Measurements from ENCODE around the gene PTPRJ. TPM values are rescaled to one million over a fixed set of nuclear protein-coding genes. Genes with fewer than 3 reads are reported as not detected.
"Not testable (repeated sequence)": the region's sequence is repeated elsewhere in the genome, so short reads cannot be mapped to it uniquely, and the experiment has no call there.

PTPRJ gene
- total RNA-seq, 1 donor from 2014 or later = 22.9 TPM

- Histone ChIP-seq H4K20me1 (ENCODE audit: insufficient read depth, low read length) (no peaks in the 10 kb centered on the region), H3K9ac (ENCODE audit: low read length) (no peak overlapping the region), H2AFZ (ENCODE audit: low read depth, low read length) (no peak overlapping the region), H3K9me3 (ENCODE audit: insufficient read depth, low read depth, low read length) (no peaks in the 10 kb centered on the region), H3K79me2 (ENCODE audit: insufficient read depth, low read length) (no peaks in the 10 kb centered on the region), H3K27me3 (ENCODE audit: insufficient read depth, low read length) (no peaks in the 10 kb centered on the region), H3K27ac (ENCODE audit: low read depth, low read length) (no peak overlapping the region), H3K4me2 (ENCODE audit: low read length) (no peak overlapping the region), H3K4me3 (ENCODE audit: insufficient read depth, low read depth, low read length) (no peak overlapping the region), H3K4me1 (ENCODE audit: insufficient read depth, low read length) (no peaks in the 10 kb centered on the region), H3K36me3 (ENCODE audit: insufficient read depth, low read length) (peaks cover 27% of the 10 kb centered on the region)
- Mint-ChIP-seq H3K36me3 (ENCODE audit: low read depth, unreplicated experiment) (peaks cover 6% of the 10 kb centered on the region), H3K27ac (ENCODE audit: unreplicated experiment) (no peak overlapping the region), H3K9me3 (ENCODE audit: unreplicated experiment) (no peaks in the 10 kb centered on the region), H3K4me3 (ENCODE audit: unreplicated experiment) (no peak overlapping the region), H3K4me1 (ENCODE audit: low read depth, unreplicated experiment) (no peaks in the 10 kb centered on the region), H3K27me3 (ENCODE audit: low read depth, unreplicated experiment) (no peaks in the 10 kb centered on the region)
- FAIRE-seq (no peak), DNase-seq (ENCODE audit: low read depth) (no peak)
- TF ChIP-seq EZH2 (IDR thresholded peaks at IDR 0.05; ENCODE audit: insufficient read depth, low read length) (no peak), CTCF (IDR thresholded peaks at IDR 0.05; ENCODE audit: insufficient read depth, low read depth, low read length) (no peak)
Measured at GRCh38 chr11:48134221-48134922, 154.0 kb downstream of the PTPRJ start.

- DNase-seq (ENCODE audit: low read depth) (no peak), FAIRE-seq (no peak)
- TF ChIP-seq EZH2 (IDR thresholded peaks at IDR 0.05; ENCODE audit: insufficient read depth, low read length) = no peak
- TF ChIP-seq CTCF (IDR thresholded peaks at IDR 0.05; ENCODE audit: insufficient read depth, low read depth, low read length) = no peak
- Mint-ChIP-seq H3K27ac (ENCODE audit: unreplicated experiment) (no peak overlapping the region), H3K4me1 (ENCODE audit: low read depth, unreplicated experiment) (peaks cover 5% of the 10 kb centered on the region), H3K36me3 (ENCODE audit: low read depth, unreplicated experiment) (peaks cover 11% of the 10 kb centered on the region), H3K4me3 (ENCODE audit: unreplicated experiment) (no peak overlapping the region), H3K27me3 (ENCODE audit: low read depth, unreplicated experiment) (no peaks in the 10 kb centered on the region), H3K9me3 (ENCODE audit: unreplicated experiment) (no peaks in the 10 kb centered on the region)
- H3K9ac ChIP-seq (ENCODE audit: low read length) = no peak overlapping the region
- H2AFZ ChIP-seq (ENCODE audit: low read depth, low read length) = no peak overlapping the region
- H3K27ac ChIP-seq (ENCODE audit: low read depth, low read length) = no peak overlapping the region
- no peaks in the 10 kb centered on the region for H3K9me3 ChIP-seq (ENCODE audit: insufficient read depth, low read depth, low read length)
- H3K4me3 ChIP-seq (ENCODE audit: insufficient read depth, low read depth, low read length) = no peak overlapping the region
- no peaks in the 10 kb centered on the region for H3K4me1 ChIP-seq (ENCODE audit: insufficient read depth, low read length)
- no peaks in the 10 kb centered on the region for H3K27me3 ChIP-seq (ENCODE audit: insufficient read depth, low read length)
- H3K4me2 ChIP-seq (ENCODE audit: low read length) = no peak overlapping the region
- H4K20me1 ChIP-seq (ENCODE audit: insufficient read depth, low read length) = peaks cover 15% of the 10 kb centered on the region
- peaks cover 24% of the 10 kb centered on the region for H3K36me3 ChIP-seq (ENCODE audit: insufficient read depth, low read length)
- H3K79me2 ChIP-seq (ENCODE audit: insufficient read depth, low read length) = no peaks in the 10 kb centered on the region
Measured at GRCh38 chr11:48138222-48138621, 157.9 kb downstream of the PTPRJ start.

- not testable (repeated sequence) for H3K9me3 Mint-ChIP-seq (ENCODE audit: unreplicated experiment); H3K4me2 ChIP-seq (ENCODE audit: low read length); H3K9me3 ChIP-seq (ENCODE audit: insufficient read depth, low read depth, low read length); H3K27ac Mint-ChIP-seq (ENCODE audit: unreplicated experiment); H3K4me1 ChIP-seq (ENCODE audit: insufficient read depth, low read length); H3K27me3 Mint-ChIP-seq (ENCODE audit: low read depth, unreplicated experiment); DNase-seq (ENCODE audit: low read depth); H3K27me3 ChIP-seq (ENCODE audit: insufficient read depth, low read length); H3K9ac ChIP-seq (ENCODE audit: low read length); H3K79me2 ChIP-seq (ENCODE audit: insufficient read depth, low read length); H3K4me3 ChIP-seq (ENCODE audit: insufficient read depth, low read depth, low read length); H3K4me3 Mint-ChIP-seq (ENCODE audit: unreplicated experiment); H2AFZ ChIP-seq (ENCODE audit: low read depth, low read length); H3K4me1 Mint-ChIP-seq (ENCODE audit: low read depth, unreplicated experiment); FAIRE-seq; H3K27ac ChIP-seq (ENCODE audit: low read depth, low read length)
- H4K20me1 ChIP-seq (ENCODE audit: insufficient read depth, low read length) = peaks cover 15% of the 10 kb centered on the region
- H3K36me3 Mint-ChIP-seq (ENCODE audit: low read depth, unreplicated experiment) = peaks cover 16% of the 10 kb centered on the region
- H3K36me3 ChIP-seq (ENCODE audit: insufficient read depth, low read length) = peaks cover 31% of the 10 kb centered on the region
Measured at GRCh38 chr11:48139896-48140295, 159.5 kb downstream of the PTPRJ start.

All from astrocyte (in vitro differentiated cells and primary cell).